ENCODE measurements around the gene PRTG. TPM values are rescaled to one million over a fixed set of nuclear protein-coding genes. Genes with fewer than 3 reads are reported as not detected.

Gene PRTG
- total RNA-seq, 6 experiments from 2014 or later: 0.06 to 0.22 (median 0.12) TPM

DNA sequence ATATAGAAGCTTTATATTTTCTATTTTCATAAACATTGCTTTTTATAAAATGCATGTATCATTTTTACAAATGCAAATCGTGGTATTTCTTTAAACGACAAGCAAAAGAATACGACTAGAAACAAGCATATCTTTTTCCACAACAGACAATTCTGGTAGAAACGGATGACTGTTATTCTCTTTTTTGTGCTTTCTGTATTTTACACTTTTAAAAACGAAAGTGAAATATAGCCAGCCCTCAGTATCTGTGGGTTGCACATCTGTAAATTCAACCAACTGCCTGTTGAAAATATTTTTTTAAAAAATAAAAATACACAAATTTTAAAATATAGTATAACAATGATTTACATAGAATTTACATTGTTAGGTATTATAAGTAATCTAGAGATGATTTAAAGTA lies 61.3 kb downstream of the PRTG start:
- ATAC-seq (no peak), DNase-seq (no peak)
- 53% methylated on average over 5 of the region's 5 CpGs for WGBS (ENCODE audit: insufficient coverage, low coverage, low lambda C conversion rate, missing lambda C conversion rate)
- intact Hi-C loops (cut with DNase I): no loop called here
- TF ChIP-seq POLR2A (IDR thresholded peaks at IDR 0.05) (no peak), CTCF (IDR thresholded peaks at IDR 0.05) (no peak)
- H3K27ac ChIP-seq: no peak overlapping the region
- no peak overlapping the region for H3K4me3 ChIP-seq
- no peaks in the 10 kb centered on the region for H3K9me3 ChIP-seq
- no peaks in the 10 kb centered on the region for H3K27me3 ChIP-seq
- no peaks in the 10 kb centered on the region for H3K36me3 ChIP-seq
- H3K4me1 ChIP-seq: no peaks in the 10 kb centered on the region

DNA sequence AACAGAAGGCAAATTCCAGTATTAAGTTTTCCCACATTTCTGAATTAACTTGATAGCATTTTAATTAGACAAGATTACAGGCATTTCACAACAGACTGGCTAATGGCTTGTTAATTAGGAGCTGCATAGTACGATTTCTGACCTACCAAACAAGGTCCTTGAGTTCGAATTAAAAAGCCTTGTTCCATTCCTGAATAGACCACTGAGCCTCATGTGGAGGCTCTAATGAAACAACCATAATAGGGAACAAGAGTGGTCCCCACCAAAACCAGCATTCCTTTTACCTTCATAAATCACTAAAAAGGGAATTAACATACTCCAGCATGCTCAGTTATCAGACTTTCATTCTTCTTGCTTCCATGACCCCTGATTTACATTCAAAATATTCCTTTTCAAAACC lies 66.4 kb downstream of the PRTG start:
- DNase-seq: no peak
- Histone ChIP-seq H3K9me3 (no peaks in the 10 kb centered on the region), H3K4me1 (no peaks in the 10 kb centered on the region), H3K27ac (no peak overlapping the region), H3K36me3 (no peaks in the 10 kb centered on the region), H3K4me3 (no peak overlapping the region), H3K27me3 (no peaks in the 10 kb centered on the region)
- ATAC-seq: no peak
- WGBS (ENCODE audit: insufficient coverage, low coverage, low lambda C conversion rate, missing lambda C conversion rate): 47% methylated on average over 2 of the region's 2 CpGs
- no peak for TF ChIP-seq POLR2A (IDR thresholded peaks at IDR 0.05)
- no peak for TF ChIP-seq CTCF (IDR thresholded peaks at IDR 0.05)
- intact Hi-C loops (cut with DNase I): no loop called here

GRCh38 chr15:55673287-55673686 lies 69.7 kb downstream of the PRTG start:
- Histone ChIP-seq H3K27me3 (no peaks in the 10 kb centered on the region), H3K4me3 (no peak overlapping the region), H3K36me3 (no peaks in the 10 kb centered on the region), H3K27ac (no peak overlapping the region), H3K4me1 (no peaks in the 10 kb centered on the region), H3K9me3 (no peaks in the 10 kb centered on the region)
- TF ChIP-seq POLR2A (IDR thresholded peaks at IDR 0.05) (no peak), CTCF (IDR thresholded peaks at IDR 0.05) (no peak)
- DNase-seq: no peak
- intact Hi-C loops (cut with DNase I): no loop called here
- no peak for ATAC-seq
- WGBS (ENCODE audit: insufficient coverage, low coverage, low lambda C conversion rate, missing lambda C conversion rate): 87% methylated on average over 10 of the region's 10 CpGs

GRCh38 chr15:55669270-55669669 lies 73.7 kb downstream of the PRTG start:
- H3K36me3 ChIP-seq: no peaks in the 10 kb centered on the region
- DNase-seq (no peak), ATAC-seq (no peak)
- intact Hi-C loops (cut with DNase I): no loop called here
- no peak overlapping the region for H3K27ac ChIP-seq
- no peaks in the 10 kb centered on the region for H3K9me3 ChIP-seq
- H3K27me3 ChIP-seq: no peaks in the 10 kb centered on the region
- TF ChIP-seq POLR2A (IDR thresholded peaks at IDR 0.05) (no peak), CTCF (IDR thresholded peaks at IDR 0.05) (no peak)
- no peak overlapping the region for H3K4me3 ChIP-seq
- H3K4me1 ChIP-seq: no peaks in the 10 kb centered on the region
- 47% methylated on average over 3 of the region's 3 CpGs for WGBS (ENCODE audit: insufficient coverage, low coverage, low lambda C conversion rate, missing lambda C conversion rate)

DNA sequence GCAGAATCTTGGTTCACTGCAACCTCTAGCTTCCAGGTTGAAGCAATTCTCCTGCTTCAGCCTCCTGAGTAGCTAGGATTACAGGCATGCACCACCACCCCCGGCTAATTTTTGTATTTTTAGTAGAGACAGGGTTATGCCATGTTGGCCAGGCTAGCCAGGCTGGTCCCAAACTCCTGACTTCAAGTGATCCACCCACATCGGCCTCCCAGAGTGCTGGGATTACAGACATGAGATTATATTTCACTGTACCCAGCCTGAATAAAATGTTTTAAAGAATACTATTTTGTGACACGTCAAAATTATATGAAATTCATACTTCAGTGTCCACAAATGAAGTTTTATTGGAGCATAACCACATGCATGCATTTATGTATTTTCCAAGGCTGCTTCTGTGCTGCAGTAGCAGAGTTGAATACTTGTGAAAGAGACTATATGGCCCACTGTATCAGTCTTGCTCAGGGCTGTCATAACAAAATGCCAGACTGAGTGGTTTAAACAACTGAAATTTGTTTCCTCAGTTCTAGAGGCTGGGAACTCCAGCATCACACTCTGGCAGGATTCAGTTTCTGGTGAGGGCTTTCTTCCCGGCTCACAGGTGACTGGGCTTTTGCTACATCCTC lies 77.2 kb downstream of the PRTG start:
- 80% methylated on average over 2 of the region's 4 CpGs for WGBS (ENCODE audit: insufficient coverage, low coverage, low lambda C conversion rate, missing lambda C conversion rate)

More for the DNA sequence above, 77.2 kb downstream of the PRTG start:
- intact Hi-C loops (cut with DNase I): no loop called here
- Histone ChIP-seq H3K27me3 (no peaks in the 10 kb centered on the region), H3K36me3 (no peaks in the 10 kb centered on the region), H3K9me3 (no peaks in the 10 kb centered on the region), H3K4me3 (no peak overlapping the region), H3K27ac (no peak overlapping the region), H3K4me1 (no peaks in the 10 kb centered on the region)
- ATAC-seq: no peak
- TF ChIP-seq POLR2A (IDR thresholded peaks at IDR 0.05) (no peak), CTCF (IDR thresholded peaks at IDR 0.05) (no peak)
- DNase-seq: no peak
